H9 (cell line): ENCODE data around the gene TMEM63C. TPM values are rescaled to one million over a fixed set of nuclear protein-coding genes. Genes with fewer than 3 reads are reported as not detected.

ENCODE experiments used
- DNase-seq: peaks from one replicate; pipeline ENCODE4 v3.0.0-alpha.2; 2017
- H2AFZ ChIP-seq: one replicate; pipeline ENCODE4 v1.6.1; 2013; ENCODE audit warnings: mild to moderate bottlenecking, low read length, control low read depth, moderate library complexity
- H2AK5ac ChIP-seq: 2 replicates; pipeline ENCODE4 v1.6.1; 2013; ENCODE audit warnings: low read length, control low read depth, mixed read lengths; ENCODE audit not compliant: insufficient read length
- H2BK120ac ChIP-seq: one replicate; pipeline ENCODE4 v1.6.1; 2013; ENCODE audit warnings: low read depth, mild to moderate bottlenecking, low read length, control low read depth, inconsistent platforms; ENCODE audit not compliant: poor library complexity, severe bottlenecking
- H2BK12ac ChIP-seq: 2 replicates; pipeline ENCODE4 v1.6.1; 2013; ENCODE audit warnings: low read length, control low read depth, mixed read lengths, low read depth; ENCODE audit not compliant: insufficient read length
- H2BK15ac ChIP-seq: 2 replicates; pipeline ENCODE4 v1.6.1; 2013; ENCODE audit warnings: low read depth, low read length, control low read depth
- H2BK20ac ChIP-seq: one replicate; pipeline ENCODE4 v1.6.1; 2013; ENCODE audit warnings: low read depth, mild to moderate bottlenecking, low read length, control low read depth, inconsistent platforms; ENCODE audit not compliant: poor library complexity, severe bottlenecking
- H2BK5ac ChIP-seq: 2 replicates; pipeline ENCODE4 v1.6.1; 2013; ENCODE audit warnings: low read length, control low read depth, mixed read lengths; ENCODE audit not compliant: insufficient read length
- H3K14ac ChIP-seq: 2 replicates; pipeline ENCODE4 v1.6.1; 2013; ENCODE audit warnings: low read length, control low read depth; ENCODE audit not compliant: insufficient read depth
- H3K18ac ChIP-seq: 2 replicates; pipeline ENCODE4 v1.6.1; 2013; ENCODE audit warnings: low read depth, mild to moderate bottlenecking, mixed read lengths, low read length, control low read depth; ENCODE audit not compliant: insufficient read length
- H3K23ac ChIP-seq: 2 replicates; pipeline ENCODE4 v1.6.1; 2013; ENCODE audit warnings: low read length, control low read depth, mixed read lengths, low read depth; ENCODE audit not compliant: insufficient read length
- H3K23me2 ChIP-seq: 2 replicates; pipeline ENCODE4 v1.6.1; 2013; ENCODE audit warnings: low read depth, mild to moderate bottlenecking, mixed read lengths, low read length, control low read depth; ENCODE audit not compliant: insufficient read length, poor library complexity, severe bottlenecking
- H3K27ac ChIP-seq: 2 replicates; pipeline ENCODE4 v1.5.1; 2013; ENCODE audit warnings: low read length, control low read depth, mixed read lengths, low read depth; ENCODE audit not compliant: insufficient read length
- H3K27me3 ChIP-seq: 2 replicates; pipeline ENCODE4 v1.6.1; 2013; ENCODE audit warnings: low read length, control low read depth, inconsistent platforms; ENCODE audit not compliant: insufficient read depth
- H3K4ac ChIP-seq: 2 replicates; pipeline ENCODE4 v1.6.1; 2013; ENCODE audit warnings: low read depth, mild to moderate bottlenecking, control low read depth, inconsistent platforms, low read length, moderate library complexity
- H3K4me1 ChIP-seq: 2 replicates; pipeline ENCODE4 v1.6.1; 2013; ENCODE audit warnings: low read length, control low read depth, inconsistent platforms; ENCODE audit not compliant: insufficient read depth
- H3K4me2 ChIP-seq: 2 replicates; pipeline ENCODE4 v1.6.1; 2013; ENCODE audit warnings: low read length, control low read depth, mixed read lengths; ENCODE audit not compliant: insufficient read length, insufficient read depth
- H3K56ac ChIP-seq: 2 replicates; pipeline ENCODE4 v1.6.1; 2013; ENCODE audit warnings: low read depth, mild to moderate bottlenecking, mixed read lengths, low read length, control low read depth; ENCODE audit not compliant: insufficient read length
- H3K79me1 ChIP-seq: 2 replicates; pipeline ENCODE4 v1.6.1; 2013; ENCODE audit warnings: low read depth, mild to moderate bottlenecking, moderate library complexity, low read length, control low read depth, inconsistent platforms; ENCODE audit not compliant: insufficient read depth, poor library complexity, severe bottlenecking
- H3K79me2 ChIP-seq: 2 replicates; pipeline ENCODE4 v1.6.1; 2013; ENCODE audit warnings: low read length, control low read depth, inconsistent platforms; ENCODE audit not compliant: insufficient read depth
- H3K9ac ChIP-seq: 2 replicates; pipeline ENCODE4 v1.6.1; 2013; ENCODE audit warnings: low read length, control low read depth, mixed read lengths; ENCODE audit not compliant: insufficient read length; ENCODE audit errors: extremely low read depth
- H3K9me3 ChIP-seq: one replicate; pipeline ENCODE4 v1.6.1; 2013; ENCODE audit warnings: low read depth, low read length, inconsistent platforms; ENCODE audit not compliant: control insufficient read depth
- H3T11ph ChIP-seq: one replicate; pipeline ENCODE4 v1.6.1; 2013; ENCODE audit warnings: mild to moderate bottlenecking, low read length, control low read depth, inconsistent platforms
- H4K20me1 ChIP-seq: one replicate; pipeline ENCODE4 v1.6.1; 2013; ENCODE audit not compliant: control insufficient read depth, insufficient read length, insufficient read depth
- H4K5ac ChIP-seq: 2 replicates; pipeline ENCODE4 v1.6.1; 2013; ENCODE audit warnings: low read depth, mild to moderate bottlenecking, mixed read lengths, low read length, control low read depth; ENCODE audit not compliant: insufficient read length
- H4K8ac ChIP-seq: replicated peaks from 2 replicates; pipeline ENCODE4 v1.6.1; 2013; ENCODE audit warnings: low read length, control low read depth, mixed read lengths, low read depth; ENCODE audit not compliant: insufficient read length
- H4K91ac ChIP-seq: 2 replicates; pipeline ENCODE4 v1.6.1; 2013; ENCODE audit warnings: low read depth, mild to moderate bottlenecking, moderate library complexity, mixed read lengths, low read length, control low read depth; ENCODE audit not compliant: insufficient read length
- H3K27ac Mint-ChIP-seq, 3 experiments: 2 replicates in 2 of 3; 3 replicates in 1 of 3; pipeline ENCODE4 v1.8.0; 2020 to 2021; ENCODE audit warnings: mixed read lengths in 3 of 3, mild to moderate bottlenecking in 1 of 3, moderate library complexity in 1 of 3
- H3K27me3 Mint-ChIP-seq: 2 replicates; pipeline ENCODE4 v1.8.0; 2021; ENCODE audit warnings: low read depth, mild to moderate bottlenecking, moderate library complexity, mixed read lengths
- H3K36me3 Mint-ChIP-seq, 3 experiments: 2 replicates in 2 of 3; 3 replicates in 1 of 3; pipeline ENCODE4 v1.8.0; 2020 to 2021; ENCODE audit warnings: low read depth in 3 of 3, mixed read lengths in 3 of 3; ENCODE audit not compliant: insufficient read depth in 1 of 3
- H3K4me1 Mint-ChIP-seq, 2 experiments: 2 replicates each; pipeline ENCODE4 v1.8.0; 2020; ENCODE audit warnings: mixed read lengths in 2 of 2
- H3K4me3 Mint-ChIP-seq, 2 experiments: 2 replicates in 1 of 2; 3 replicates in 1 of 2; pipeline ENCODE4 v1.8.0; 2020 to 2021; ENCODE audit warnings: mild to moderate bottlenecking in 2 of 2, mixed read lengths in 2 of 2, moderate library complexity in 1 of 2
- H3K9me3 Mint-ChIP-seq, 2 experiments: 2 replicates in 1 of 2; 3 replicates in 1 of 2; pipeline ENCODE4 v1.8.0; 2020; ENCODE audit warnings: mild to moderate bottlenecking in 2 of 2, mixed read lengths in 2 of 2, moderate library complexity in 1 of 2
- WGBS: extraction: QIAGEN DNeasy Blood & Tissue Kit; methylation state at CpG from one replicate; pipeline ENCODE4 v1.1.7; 2013; ENCODE audit warnings: missing lambda C conversion rate, low lambda C conversion rate, mixed read lengths; ENCODE audit not compliant: insufficient read length; ENCODE audit errors: extremely low coverage; 5-methylcytosine and 5-hydroxymethylcytosine counted together
- total RNA-seq: library from RNA; stranded (reverse); gene quantifications from 2 replicates; pipeline ENCODE4 v1.2.1, GENCODE V29; 2021
- TF ChIP-seq, protein P1 (sequence below): fragments of 200-600 bp; sonication (generic); conservative IDR thresholded peaks from 3 replicates; pipeline ENCODE4 v1.8.0; 2021; ENCODE audit warnings: antibody characterized with exemption, mild to moderate bottlenecking

Gene TMEM63C
- total RNA-seq, 1 experiment from 2014 or later, result 2.2 TPM

DNA sequence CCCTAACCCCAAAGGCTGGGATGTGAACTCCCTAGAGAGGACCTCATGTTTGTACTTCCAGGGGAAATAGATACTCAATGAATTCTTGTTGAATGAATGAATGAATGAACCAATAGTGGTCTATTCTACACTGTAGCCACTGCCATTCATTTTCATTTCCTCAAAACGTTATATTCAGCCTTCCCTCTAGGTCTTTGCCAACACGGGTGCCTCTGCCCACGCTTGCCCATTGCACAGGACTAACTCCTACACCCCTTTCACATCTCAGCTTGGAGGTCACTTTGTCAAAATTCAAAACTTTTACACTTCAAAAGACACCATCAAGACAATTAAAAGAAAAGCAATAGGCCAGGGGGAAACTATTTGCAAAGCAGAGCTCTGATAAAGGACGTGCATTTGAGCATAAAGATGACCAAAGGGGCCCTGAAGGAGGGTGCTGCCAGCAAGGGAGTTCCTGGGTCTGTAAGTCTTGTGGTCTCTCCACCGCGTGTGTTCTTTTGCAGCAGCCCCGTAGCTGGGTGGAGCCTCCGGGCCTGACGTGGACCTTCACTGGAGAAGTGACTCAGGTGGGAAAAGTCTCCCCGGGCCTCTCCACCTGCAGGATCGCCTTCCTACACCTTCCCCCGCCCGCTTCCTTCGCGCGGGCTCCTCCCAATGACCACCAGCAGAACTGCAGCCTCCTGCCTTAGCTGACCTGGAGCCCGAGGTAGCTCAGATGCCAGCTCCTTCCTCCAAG, 31.5 kb downstream of the TMEM63C start:
- H3K27ac ChIP-seq, result no peak overlapping the region
- Mint-ChIP-seq H3K4me3 (peak overlapping the region in 1 of 2 experiments; percentile 50; a peak in 1 of 5 replicates), H3K9me3 (no peaks in the 10 kb centered on the region), H3K4me1 (peaks cover 19 to 22% of the 10 kb centered on the region in 2 experiments), H3K27me3 (peaks cover 23% of the 10 kb centered on the region), H3K36me3 (no peaks in the 10 kb centered on the region), H3K27ac (no peak overlapping the region; a peak in 1 of 7 replicates)
- H3K56ac ChIP-seq, result no peak overlapping the region
- H4K8ac ChIP-seq, result no peak overlapping the region
- no peaks in the 10 kb centered on the region for H3K23me2 ChIP-seq
- H3K27me3 ChIP-seq, result no peaks in the 10 kb centered on the region
- H3K18ac ChIP-seq, result no peak overlapping the region
- H3K4me2 ChIP-seq, result no peak overlapping the region
- no peaks in the 10 kb centered on the region for H3K4me1 ChIP-seq
- no peak overlapping the region for H2BK12ac ChIP-seq
- H2BK120ac ChIP-seq, result no peak overlapping the region
- no peaks in the 10 kb centered on the region for H3K79me1 ChIP-seq
- no peak overlapping the region for H2BK15ac ChIP-seq
- no CpG with 5 or more reads among the region's 17 CpGs for WGBS
- no peak overlapping the region for H2BK5ac ChIP-seq
- no peak overlapping the region for H3K4ac ChIP-seq
- no peaks in the 10 kb centered on the region for H3K79me2 ChIP-seq
- no peak overlapping the region for H4K5ac ChIP-seq
- H2AK5ac ChIP-seq, result no peak overlapping the region
- no peak overlapping the region for H3T11ph ChIP-seq
- no peaks in the 10 kb centered on the region for H3K9me3 ChIP-seq
- no peak overlapping the region for H2AFZ ChIP-seq
- no peak overlapping the region for H3K9ac ChIP-seq
- H2BK20ac ChIP-seq, result no peak overlapping the region
- DNase-seq, result peak; percentile 86
- H4K91ac ChIP-seq, result no peak overlapping the region
- H3K14ac ChIP-seq, result no peak overlapping the region
- H3K23ac ChIP-seq, result no peak overlapping the region
- no peaks in the 10 kb centered on the region for H4K20me1 ChIP-seq
- TF ChIP-seq, protein P1, sequence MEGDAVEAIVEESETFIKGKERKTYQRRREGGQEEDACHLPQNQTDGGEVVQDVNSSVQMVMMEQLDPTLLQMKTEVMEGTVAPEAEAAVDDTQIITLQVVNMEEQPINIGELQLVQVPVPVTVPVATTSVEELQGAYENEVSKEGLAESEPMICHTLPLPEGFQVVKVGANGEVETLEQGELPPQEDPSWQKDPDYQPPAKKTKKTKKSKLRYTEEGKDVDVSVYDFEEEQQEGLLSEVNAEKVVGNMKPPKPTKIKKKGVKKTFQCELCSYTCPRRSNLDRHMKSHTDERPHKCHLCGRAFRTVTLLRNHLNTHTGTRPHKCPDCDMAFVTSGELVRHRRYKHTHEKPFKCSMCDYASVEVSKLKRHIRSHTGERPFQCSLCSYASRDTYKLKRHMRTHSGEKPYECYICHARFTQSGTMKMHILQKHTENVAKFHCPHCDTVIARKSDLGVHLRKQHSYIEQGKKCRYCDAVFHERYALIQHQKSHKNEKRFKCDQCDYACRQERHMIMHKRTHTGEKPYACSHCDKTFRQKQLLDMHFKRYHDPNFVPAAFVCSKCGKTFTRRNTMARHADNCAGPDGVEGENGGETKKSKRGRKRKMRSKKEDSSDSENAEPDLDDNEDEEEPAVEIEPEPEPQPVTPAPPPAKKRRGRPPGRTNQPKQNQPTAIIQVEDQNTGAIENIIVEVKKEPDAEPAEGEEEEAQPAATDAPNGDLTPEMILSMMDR, result peak; percentile 85
